ENCODE data around the gene AXIN1. TPM values are rescaled to one million over a fixed set of nuclear protein-coding genes. Genes with fewer than 3 reads are reported as not detected.
A peak's percentile ranks its signal among the peaks of the same experiment; 100 is the strongest.
"Not testable (repeated sequence)": the region's sequence is repeated elsewhere in the genome, so short reads cannot be mapped to it uniquely, and the experiment has no call there.

Gene AXIN1
- total RNA-seq, 4 donors from 2014 or later: 34.3 to 38.4 (median 37.2) TPM

GRCh38 chr16:366476-366875 is 14.0 kb upstream of the AXIN1 start:
- Histone ChIP-seq H3K4me3 (no peak overlapping the region), H3K27me3 (no peaks in the 10 kb centered on the region), H3K27ac (no peak overlapping the region), H3K4me1 (peaks cover 27% of the 10 kb centered on the region), H3K36me3 (peaks cover 26% of the 10 kb centered on the region), H3K9me3 (no peaks in the 10 kb centered on the region)
- DNase-seq (ENCODE audit: low spot score in 2 of 2): peak in 1 of 2 donors; percentile 55
- 79% methylated on average over 8 of the region's 10 CpGs for WGBS
- TF ChIP-seq POLR2AphosphoS5 (IDR thresholded peaks at IDR 0.05): no peak
- TF ChIP-seq EP300 (IDR thresholded peaks at IDR 0.05): no peak
- no peak for TF ChIP-seq POLR2A (IDR thresholded peaks at IDR 0.05)
- no peak for TF ChIP-seq CTCF (IDR thresholded peaks at IDR 0.05)

GRCh38 chr16:364595-365491 is 12.3 kb upstream of the AXIN1 start:
- Histone ChIP-seq H3K27ac (no peak overlapping the region), H3K4me3 (no peak overlapping the region), H3K9me3 (no peaks in the 10 kb centered on the region), H3K4me1 (peaks cover 15% of the 10 kb centered on the region), H3K27me3 (no peaks in the 10 kb centered on the region), H3K36me3 (peaks cover 26% of the 10 kb centered on the region)
- no peak for DNase-seq (ENCODE audit: low spot score in 2 of 2)
- no peak for TF ChIP-seq EP300 (IDR thresholded peaks at IDR 0.05)
- TF ChIP-seq POLR2AphosphoS5 (IDR thresholded peaks at IDR 0.05): no peak
- TF ChIP-seq POLR2A (IDR thresholded peaks at IDR 0.05): no peak
- no peak for TF ChIP-seq CTCF (IDR thresholded peaks at IDR 0.05)
- 72% methylated on average over 12 of the region's 19 CpGs for WGBS

- Histone ChIP-seq H3K36me3 (peaks cover 26% of the 10 kb centered on the region), H3K27ac (no peak overlapping the region), H3K4me1 (peaks cover 7% of the 10 kb centered on the region), H3K4me3 (no peak overlapping the region), H3K9me3 (no peaks in the 10 kb centered on the region), H3K27me3 (no peaks in the 10 kb centered on the region)
- TF ChIP-seq POLR2AphosphoS5 (IDR thresholded peaks at IDR 0.05): no peak
- no peak for TF ChIP-seq CTCF (IDR thresholded peaks at IDR 0.05)
- no peak for TF ChIP-seq POLR2A (IDR thresholded peaks at IDR 0.05)
- TF ChIP-seq EP300 (IDR thresholded peaks at IDR 0.05): no peak
- DNase-seq (ENCODE audit: low spot score in 2 of 2): no peak
- 8% methylated on average over 11 of the region's 24 CpGs for WGBS
Observed at GRCh38 chr16:363766-364490, 11.4 kb upstream of the AXIN1 start.

GRCh38 chr16:363110-363765 is 10.7 kb upstream of the AXIN1 start:
- DNase-seq (ENCODE audit: low spot score in 2 of 2): peak in 1 of 2 donors; percentile 60
- Histone ChIP-seq H3K4me1 (peaks cover 7% of the 10 kb centered on the region), H3K27ac (no peak overlapping the region), H3K4me3 (no peak overlapping the region), H3K9me3 (no peaks in the 10 kb centered on the region), H3K36me3 (peaks cover 20% of the 10 kb centered on the region), H3K27me3 (no peaks in the 10 kb centered on the region)
- WGBS: 47% methylated on average over 18 of the region's 20 CpGs
- no peak for TF ChIP-seq EP300 (IDR thresholded peaks at IDR 0.05)

GRCh38 chr16:362702-362999 is 10.1 kb upstream of the AXIN1 start:
- H3K4me3 ChIP-seq; H3K27ac ChIP-seq; H3K27me3 ChIP-seq; H3K4me1 ChIP-seq; DNase-seq (ENCODE audit: low spot score in 2 of 2); H3K9me3 ChIP-seq: not testable (repeated sequence)
- no CpG with 5 or more reads among the region's 24 CpGs for WGBS
- H3K36me3 ChIP-seq: peaks cover 14% of the 10 kb centered on the region
